ENCODE data around the gene ZNF672.
"Not testable (repeated sequence)": the region's sequence is repeated elsewhere in the genome, so short reads cannot be mapped to it uniquely, and the experiment has no call there.

ZNF672 gene

GRCh38 chr1:248873993-248874533 is 36.0 kb downstream of the ZNF672 start:
- DNase-seq (ENCODE audit: insufficient read length, low spot score) (no peak), FAIRE-seq (peak; percentile 90)
- TF ChIP-seq CTCF (IDR thresholded peaks at IDR 0.05; ENCODE audit: insufficient read depth, missing control alignments), result no peak

- no peak for TF ChIP-seq CTCF (IDR thresholded peaks at IDR 0.05; ENCODE audit: insufficient read depth, missing control alignments)
- FAIRE-seq (peak; percentile 44), DNase-seq (ENCODE audit: insufficient read length, low spot score) (no peak)
These were observed 43.2 kb downstream of the ZNF672 start for GRCh38 chr1:248881261-248881660.

GRCh38 chr1:248882427-248882826 is 44.4 kb downstream of the ZNF672 start:
- DNase-seq (ENCODE audit: insufficient read length, low spot score); FAIRE-seq: not testable (repeated sequence)

GRCh38 chr1:248884632-248885295 is 46.7 kb downstream of the ZNF672 start:
- no peak for FAIRE-seq

GRCh38 chr1:248885646-248886045 is 47.6 kb downstream of the ZNF672 start:
- DNase-seq (ENCODE audit: insufficient read length, low spot score), result no peak
- no peak for FAIRE-seq
- no peak for TF ChIP-seq CTCF (IDR thresholded peaks at IDR 0.05; ENCODE audit: insufficient read depth, missing control alignments)

More at GRCh38 chr1:248884632-248885295, 46.7 kb downstream of the ZNF672 start:
- DNase-seq (ENCODE audit: insufficient read length, low spot score), result no peak
- peak; percentile 9 for TF ChIP-seq CTCF (IDR thresholded peaks at IDR 0.05; ENCODE audit: insufficient read depth, missing control alignments)

- no peak for DNase-seq (ENCODE audit: insufficient read length, low spot score)
- FAIRE-seq, result no peak
- no peak for TF ChIP-seq CTCF (IDR thresholded peaks at IDR 0.05; ENCODE audit: insufficient read depth, missing control alignments)
These were observed 48.3 kb downstream of the ZNF672 start for GRCh38 chr1:248886237-248886895.

- not testable (repeated sequence) for FAIRE-seq; DNase-seq (ENCODE audit: insufficient read length, low spot score)
These were observed 51.9 kb downstream of the ZNF672 start for GRCh38 chr1:248889914-248890243.
